Measurements from ENCODE around the gene BTBD9. TPM values are rescaled to one million over a fixed set of nuclear protein-coding genes. Genes with fewer than 3 reads are reported as not detected.

BTBD9 gene
- total and polyA plus RNA-seq, 2 of the 13 experiments (the other 11 are each of a cell fraction or from before 2014, with no cell fraction given): 1.2 to 3.0 TPM

- no peak for TF ChIP-seq RFX3 (CRISPR knock-in tag; IDR thresholded peaks at IDR 0.05)
- no peak for TF ChIP-seq RFXAP (CRISPR knock-in tag; IDR thresholded peaks at IDR 0.05; ENCODE audit: borderline replicate concordance)
- no peak for TF ChIP-seq PHF5A (CRISPR knock-in tag; IDR thresholded peaks at IDR 0.05; ENCODE audit: low read depth, unreplicated experiment)
- no peak for TF ChIP-seq LBX2 (CRISPR knock-in tag; IDR thresholded peaks at IDR 0.05; ENCODE audit: borderline replicate concordance)
Measured at GRCh38 chr6:38271081-38271480, 368.6 kb downstream of the BTBD9 start (continued).

- intact Hi-C loops (cut with micrococcal nuclease; ENCODE audit: unreplicated experiment): no loop called here
- no peak for ATAC-seq
- WGBS (ENCODE audit: low lambda C conversion rate): 25% methylated on average over 1 of the region's 1 CpG
- BruUV-seq (replicated peaks): no TSS peak
- H3K79me2 ChIP-seq (ENCODE audit: insufficient read depth, low read length): no peaks in the 10 kb centered on the region
- in situ Hi-C loops (cut with HindIII; ENCODE audit: extremely low pct_ligation_motif_present, low pct_unique_long_range_greater_than_20kb): no loop called here
- H3K4me1 ChIP-seq (ENCODE audit: insufficient read depth, low read length): no peaks in the 10 kb centered on the region
- no peak overlapping the region for H3K27ac ChIP-seq (ENCODE audit: extremely low read length, insufficient read depth, low read length)
- H3K36me3 ChIP-seq (replicated peaks in 1 of 2; ENCODE audit: control insufficient read depth in 1 of 2, insufficient read depth in 2 of 2, low read length in 2 of 2): no peaks in the 10 kb centered on the region
- no peak overlapping the region for H3K4me2 ChIP-seq (ENCODE audit: low read depth, low read length)
- ChIA-PET CTCF (ENCODE audit: low intra/inter-chr PET ratio, low total read pairs) (no interaction called here), POLR2A (no interaction called here)
- no peak overlapping the region for H3K9ac ChIP-seq (ENCODE audit: insufficient read depth, low read depth, low read length)
- no peak for TF ChIP-seq RFX5 (IDR thresholded peaks at IDR 0.05; ENCODE audit: low read depth, low read length)
- no peak for TF ChIP-seq ZNF503 (CRISPR knock-in tag; IDR thresholded peaks at IDR 0.05)
- no peak for TF ChIP-seq ZNF138 (CRISPR knock-in tag; IDR thresholded peaks at IDR 0.05; ENCODE audit: low read depth)
- no peak for TF ChIP-seq ZNF3 (CRISPR knock-in tag; IDR thresholded peaks at IDR 0.05)
- no peaks in the 10 kb centered on the region for H4K20me1 ChIP-seq (ENCODE audit: insufficient read depth, low read length)
- FAIRE-seq: no peak
- no peaks in the 10 kb centered on the region for H3K9me3 ChIP-seq (ENCODE audit: low read length)
- DNase-seq (ENCODE audit: low spot score): no peak
- H2AFZ ChIP-seq (ENCODE audit: low read length): no peak overlapping the region
- H3K27me3 ChIP-seq (ENCODE audit: control insufficient read depth in 1 of 2, insufficient read depth in 2 of 2, low read length in 2 of 2): no peaks in the 10 kb centered on the region
- H3K4me3 ChIP-seq (replicated peaks in 1 of 3; ENCODE audit: insufficient read depth in 1 of 3, low read depth in 2 of 3, low read length in 3 of 3): no peak overlapping the region
Measured at GRCh38 chr6:38270367-38270766, 369.4 kb downstream of the BTBD9 start.
